Smooth muscle cell of the coronary artery (primary cell): Measurements from ENCODE around the gene DUSP15. TPM values are rescaled to one million over a fixed set of nuclear protein-coding genes. Genes with fewer than 3 reads are reported as not detected.

Source experiments
- total RNA-seq: library from RNA; depleted of rRNA; stranded (reverse); fragments of >200 nt; gene quantifications from 2 replicates; pipeline ENCODE4 v1.2.3, GENCODE V29; 2014; ENCODE audit warnings: low replicate concordance

The DUSP15 gene
- 0.23 TPM in 1 of 2 replicates, not detected in the other for total RNA-seq

GRCh38 chr20:31869942-31870725 lies at the start of gene DUSP15, which contains the start of gene TTLL9:
Gene DUSP15, minus strand, starts transcription at chr20:31870527. Its CDS starts 190 bp downstream, at chr20:31870337.
Gene TTLL9, plus strand, starts transcription at chr20:31870634. Its CDS starts 493 bp downstream, at chr20:31871127.

GRCh38 chr20:31845300-31845863 lies 24.9 kb downstream of the DUSP15 start, which contains the start of gene FOXS1:
Gene FOXS1, minus strand, starts transcription at chr20:31845604. Its CDS starts 62 bp downstream, at chr20:31845542.

GRCh38 chr20:31819083-31819784 lies 51.1 kb downstream of the DUSP15 start, which contains the start of gene MYLK2:
Gene MYLK2, plus strand, starts transcription at chr20:31819356. Its CDS starts 225 bp downstream, at chr20:31819581.

Other genes starting within 250 kb of the DUSP15 start
- gene COX4I2, start 232.6 kb downstream of the DUSP15 start, total RNA-seq, result 0.08 TPM in 1 of 2 replicates, not detected in the other
- 36.9 and 59.4 TPM in 2 replicates for gene BCL2L1, start 147.7 kb downstream of the DUSP15 start, total RNA-seq
- gene TPX2, start 131.2 kb downstream of the DUSP15 start, total RNA-seq, result 1.2 and 40.1 TPM in 2 replicates
- 1.1 TPM in 1 of 2 replicates, not detected in the other for gene MYLK2, start 51.2 kb downstream of the DUSP15 start, total RNA-seq
- gene FOXS1, start 24.9 kb downstream of the DUSP15 start, total RNA-seq, result 0.35 and 26.9 TPM in 2 replicates
- gene TTLL9, start 107 bp upstream of the DUSP15 start, total RNA-seq, result under 0.01 TPM in 1 of 2 replicates, not detected in the other
- gene PDRG1, start 81.5 kb upstream of the DUSP15 start, total RNA-seq, result 4.4 and 5.3 TPM in 2 replicates
- gene XKR7, start 97.6 kb upstream of the DUSP15 start, total RNA-seq, result not detected in 2 replicates
- 0.23 TPM in 1 of 2 replicates, not detected in the other for gene CCM2L, start 139.9 kb upstream of the DUSP15 start, total RNA-seq
- gene HCK, start 181.7 kb upstream of the DUSP15 start, total RNA-seq, result not detected in 2 replicates
- gene TM9SF4, start 239.2 kb upstream of the DUSP15 start, total RNA-seq, result 22.9 and 24.5 TPM in 2 replicates